Right renal pelvis (tissue), 4 donors: ENCODE measurements around the gene ERH. TPM values are rescaled to one million over a fixed set of nuclear protein-coding genes. Genes with fewer than 3 reads are reported as not detected.
"Not testable (repeated sequence)": the region's sequence is repeated elsewhere in the genome, so short reads cannot be mapped to it uniquely, and the experiment has no call there.

Experiments used
- DNase-seq, 4 donors: peaks; one replicate each; pipeline ENCODE4 v3.0.0-alpha.2; 2013; ENCODE audit warnings: low read depth in 4 of 4, low spot score in 3 of 4, missing footprints in 1 of 4
- polyA plus RNA-seq, 4 donors: library from polyadenylated mRNA; unstranded; fragments of 120-200 nt; gene quantifications; one replicate each; pipeline ENCODE4 v1.2.1, GENCODE V29; 2013; ENCODE audit not compliant: insufficient read length in 4 of 4

ERH gene
- polyA plus RNA-seq = 100 to 1,000 TPM; 300 to 387 (median 351) TPM

DNA sequence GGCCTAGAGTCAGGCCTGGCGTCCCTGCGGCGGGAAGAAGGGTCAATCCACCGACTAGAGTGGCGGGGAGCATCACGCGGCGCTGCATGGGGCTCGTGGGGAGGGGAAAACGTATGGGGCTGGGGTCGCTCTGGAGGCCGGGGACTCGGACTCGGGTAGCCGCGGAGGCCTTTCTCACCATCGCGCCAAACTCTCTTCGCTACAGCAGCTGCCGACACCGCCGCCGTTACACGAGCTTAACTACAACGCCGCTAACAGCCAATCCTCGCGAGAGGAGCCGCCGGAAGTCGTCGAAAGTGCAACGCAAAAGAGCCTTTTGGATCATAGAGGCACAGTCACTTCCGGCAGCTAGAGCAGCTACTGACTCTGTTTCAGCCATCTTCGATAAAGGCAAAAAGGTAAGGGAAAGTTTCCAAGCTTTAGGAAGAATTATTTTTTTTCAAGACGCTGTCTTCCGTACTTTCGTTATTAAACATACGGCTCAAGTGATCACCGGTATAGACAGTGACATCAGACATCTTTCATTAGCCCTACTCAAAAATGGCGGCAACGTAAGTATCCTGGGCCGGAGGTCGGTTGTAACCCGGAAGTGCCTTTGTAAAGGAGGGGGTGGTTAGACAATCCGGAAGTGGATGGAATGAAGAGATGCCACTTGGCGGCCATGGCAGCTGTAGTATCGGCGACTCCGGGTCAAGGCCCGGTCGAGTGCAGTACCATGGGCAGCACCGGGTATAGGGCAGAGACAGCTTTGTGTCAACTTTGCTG, at the start of gene ERH, which contains the start of gene SLC39A9:
Gene ERH (minus strand): TSS at position 247 of the 765 bp plus-strand sequence. CDS start 66 bp downstream, at position 181.
Gene SLC39A9 (plus strand): TSS at position 640 of the 765 bp plus-strand sequence. CDS start 678 bp downstream, outside the sequence.
- peak; percentile 94 to 97 (median 96) for DNase-seq

DNA sequence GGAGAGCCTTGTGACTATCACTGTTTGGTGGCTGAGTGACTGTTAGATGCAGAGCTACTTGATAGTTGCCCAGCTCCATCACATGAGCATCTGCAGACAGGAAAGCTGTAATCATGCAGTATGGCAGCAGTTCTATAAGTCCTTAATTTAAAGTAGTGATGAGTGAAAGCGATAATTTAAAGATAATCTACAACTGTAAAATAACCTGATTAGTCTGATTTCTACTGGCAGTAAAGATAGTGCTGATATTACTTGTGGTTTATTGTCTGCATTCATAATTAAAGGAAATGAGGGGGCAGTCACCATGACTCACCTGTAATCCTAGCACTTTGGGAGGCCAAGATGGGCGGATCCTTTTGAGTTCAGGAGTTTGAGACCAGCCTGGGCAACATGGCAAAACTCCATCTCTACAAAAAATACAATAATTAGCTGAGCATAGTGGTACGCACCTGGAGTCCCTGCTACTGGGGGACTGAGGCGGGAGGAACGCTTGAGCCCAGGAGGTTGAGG, 45.3 kb upstream of the ERH start:
- no peak for DNase-seq

GRCh38 chr14:69441948-69442347, 43.8 kb upstream of the ERH start:
- no peak for DNase-seq

DNA sequence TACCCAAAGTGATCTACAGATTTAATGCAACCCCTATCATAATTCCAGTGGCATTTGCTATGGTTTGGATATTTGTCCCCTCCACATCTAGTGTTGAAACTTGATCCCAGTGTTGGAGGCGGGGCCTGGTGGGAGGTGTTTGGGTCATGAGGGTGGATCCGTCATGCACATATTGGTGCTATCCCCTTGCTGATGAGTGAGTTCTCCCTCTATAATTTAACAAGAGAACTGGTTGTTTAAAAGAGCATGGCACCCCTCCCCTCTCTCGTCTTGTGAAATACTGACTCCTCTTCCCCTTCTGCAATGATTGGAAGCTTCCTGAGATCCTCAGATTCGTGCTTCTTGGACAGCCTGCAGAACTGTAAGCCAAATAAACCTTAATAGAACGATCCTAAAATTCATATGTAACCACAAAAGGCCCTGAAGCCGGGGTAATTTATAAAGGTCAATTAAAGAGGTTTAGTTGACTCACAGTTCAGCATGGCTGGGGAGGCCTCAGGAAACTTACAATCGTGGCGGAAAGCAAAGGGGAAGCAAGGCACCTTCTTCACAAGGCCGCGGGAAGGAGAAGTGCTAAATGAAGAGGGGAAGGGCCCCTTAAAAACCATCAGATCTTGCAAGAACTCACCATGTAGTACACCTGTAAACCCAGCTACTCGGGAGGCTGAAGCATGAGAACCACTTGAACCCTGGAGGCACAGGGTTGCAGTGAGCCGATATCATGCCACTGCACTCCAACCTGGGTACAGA, 41.6 kb upstream of the ERH start:
- DNase-seq = no peak

DNA sequence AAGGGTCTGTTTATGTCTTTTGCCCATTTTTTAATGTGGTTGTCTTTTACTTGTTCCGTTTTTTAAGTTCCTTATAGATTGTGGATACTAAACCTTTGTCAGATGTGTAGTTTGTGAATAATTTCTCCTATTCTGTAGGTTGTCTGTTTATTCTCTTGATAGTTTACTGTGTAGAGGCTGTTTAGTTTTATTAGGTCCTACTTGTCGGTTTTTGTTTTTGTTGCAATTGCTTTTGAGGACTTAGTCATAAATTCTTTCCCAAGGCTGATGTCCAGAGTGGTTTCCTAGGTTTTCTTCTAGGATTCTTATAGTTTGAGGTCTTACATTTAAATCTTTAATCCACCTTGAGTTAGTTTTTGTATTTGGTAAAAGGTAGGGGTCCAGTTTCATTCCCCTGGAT, 34.3 kb upstream of the ERH start:
- DNase-seq = no peak

GRCh38 chr14:69430306-69430939, 32.3 kb upstream of the ERH start:
- no peak for DNase-seq

GRCh38 chr14:69429643-69430042, 31.5 kb upstream of the ERH start:
- no peak for DNase-seq

- DNase-seq = no peak
Measured at GRCh38 chr14:69428289-69428998, 30.3 kb upstream of the ERH start.

GRCh38 chr14:69427596-69427995, 29.5 kb upstream of the ERH start:
- DNase-seq = no peak

DNA sequence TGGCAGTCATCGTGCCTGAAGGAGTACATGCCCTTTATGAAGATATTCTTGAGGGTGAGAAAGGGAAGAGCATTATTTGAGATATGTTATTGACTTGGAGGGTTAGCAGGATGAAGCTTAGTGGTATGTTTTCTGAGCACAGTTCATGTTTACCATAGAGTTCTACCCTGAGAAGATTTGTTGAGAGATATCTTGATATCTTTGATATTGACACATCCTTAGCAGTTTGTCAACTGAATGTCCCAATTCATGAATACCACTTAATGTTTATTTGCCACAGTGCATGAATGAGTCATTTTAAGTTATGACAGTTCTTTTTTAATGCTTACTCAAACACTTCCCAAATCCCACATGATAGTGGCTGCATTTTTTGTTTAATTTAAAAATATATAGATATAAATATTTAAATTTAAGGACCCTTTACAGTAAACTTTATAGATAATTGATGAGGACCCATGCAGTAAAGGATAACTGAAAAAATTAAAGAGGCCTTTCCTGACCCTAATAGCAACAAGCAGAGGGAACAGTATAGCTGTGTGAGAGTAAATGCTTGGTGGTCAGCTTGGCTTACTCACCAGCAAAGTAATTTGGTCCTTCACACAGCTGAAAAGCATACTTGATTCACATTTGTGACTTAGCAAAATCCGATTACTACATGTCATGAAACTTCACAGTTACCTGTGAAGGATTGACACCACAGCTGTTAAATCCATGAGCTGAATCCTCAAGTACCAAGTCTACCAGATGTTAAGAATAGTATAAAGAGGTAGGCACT, 26.2 kb upstream of the ERH start:
- no peak for DNase-seq

- DNase-seq = no peak
Measured at GRCh38 chr14:69423279-69423678, 25.2 kb upstream of the ERH start.

DNA sequence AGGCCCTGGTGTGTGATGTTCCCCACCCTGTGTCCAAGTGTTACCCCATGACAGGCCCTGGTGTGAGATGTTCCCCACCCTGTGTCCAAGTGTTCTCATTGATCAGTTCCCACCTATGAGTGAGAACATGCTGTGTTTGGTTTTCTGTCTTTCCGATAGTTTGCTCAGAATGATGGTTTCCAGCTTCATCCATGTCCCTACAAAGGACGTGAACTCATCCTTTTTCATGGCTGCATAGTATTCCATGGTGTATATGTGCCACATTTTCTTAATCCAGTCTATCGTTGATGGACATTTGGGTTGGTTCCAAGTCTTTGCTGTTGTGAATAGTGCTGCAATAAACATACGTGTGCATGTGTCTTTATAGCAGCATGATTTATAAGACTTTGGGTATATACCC, 18.0 kb upstream of the ERH start:
- not testable (repeated sequence) for DNase-seq

GRCh38 chr14:69413483-69413882, 15.4 kb upstream of the ERH start:
- DNase-seq = no peak

- no peak for DNase-seq
Measured at GRCh38 chr14:69408331-69408960, 10.3 kb upstream of the ERH start.

DNA sequence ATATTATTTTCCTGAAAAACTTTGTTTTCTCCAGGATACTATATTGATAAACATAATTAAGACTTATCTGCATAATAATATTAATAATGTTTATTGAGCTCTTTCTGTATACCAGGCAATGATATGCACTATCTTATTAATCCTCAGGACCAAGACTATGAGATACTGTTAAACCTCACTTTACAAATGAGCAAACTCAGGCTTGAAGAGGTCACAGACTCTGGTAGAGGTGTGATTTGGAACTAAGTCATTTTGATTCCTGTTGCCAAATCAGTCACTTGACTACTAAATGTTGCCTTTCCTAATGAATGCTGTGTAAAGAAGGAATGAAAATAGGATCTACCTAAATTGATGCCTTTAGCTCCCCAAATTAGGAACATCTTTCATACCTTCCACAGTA, 7.7 kb upstream of the ERH start:
- DNase-seq = no peak

DNA sequence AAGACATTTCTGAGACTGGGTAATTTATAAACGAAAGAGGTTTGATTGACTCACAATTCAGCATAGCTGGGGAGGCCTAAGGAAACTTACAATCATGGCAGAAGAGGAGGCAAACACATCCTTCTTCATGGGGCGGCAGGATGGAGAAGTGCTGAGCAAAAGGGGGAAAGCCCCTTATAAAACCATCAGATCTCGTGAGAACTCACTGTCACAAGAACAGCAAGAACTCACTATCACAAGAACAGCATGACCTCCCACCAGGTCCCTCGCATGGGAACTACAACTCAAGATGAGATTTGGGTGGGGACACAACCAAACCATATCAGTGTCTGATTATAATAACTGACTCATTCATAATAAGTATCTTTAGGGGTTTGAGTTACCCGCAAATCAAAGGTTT, 6.8 kb upstream of the ERH start:
- no peak for DNase-seq

- DNase-seq = no peak
Measured at GRCh38 chr14:69404478-69404877, 6.4 kb upstream of the ERH start.

GRCh38 chr14:69401841-69402240, 3.7 kb upstream of the ERH start:
- no peak for DNase-seq

DNA sequence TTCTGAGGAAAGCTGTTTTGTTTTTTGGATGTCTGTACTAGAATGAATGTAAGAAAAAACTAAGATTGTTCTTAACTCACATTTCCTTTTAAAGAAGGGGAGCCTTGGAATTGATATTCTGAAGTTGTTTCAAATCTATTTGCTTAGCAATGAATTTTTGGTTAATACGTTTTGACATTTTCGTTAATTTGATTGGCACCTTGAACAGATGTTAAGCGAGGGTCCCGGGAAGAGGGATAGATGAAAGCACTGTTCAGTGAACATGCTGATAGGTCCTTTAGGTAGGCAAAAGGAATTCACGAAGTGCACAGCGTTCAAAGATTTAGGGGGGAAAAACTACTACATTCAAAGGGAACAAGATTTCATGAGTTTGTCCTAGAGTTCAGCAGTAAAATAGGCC, 2.1 kb upstream of the ERH start:
- no peak for DNase-seq
